GM23248 (cell line): ENCODE results near the gene SYF2. TPM values are rescaled to one million over a fixed set of nuclear protein-coding genes. Genes with fewer than 3 reads are reported as not detected.

ENCODE experiments used
- DNase-seq: peaks from one replicate; pipeline ENCODE4 v3.0.0-alpha.2; 2015
- H2AFZ ChIP-seq: fragments of 200-600 bp; sonication (generic); 2 replicates; pipeline ENCODE4 v1.6.1; 2016; ENCODE audit warnings: antibody characterized with exemption
- H3F3A ChIP-seq: fragments of 200-600 bp; sonication (generic); 2 replicates; pipeline ENCODE4 v1.6.1; 2016; ENCODE audit warnings: mild to moderate bottlenecking, antibody characterized with exemption, mixed run types; ENCODE audit not compliant: insufficient read depth
- H3K27ac ChIP-seq: fragments of 200-600 bp; sonication (generic); 2 replicates; pipeline ENCODE4 v1.5.1; 2016; ENCODE audit warnings: mild to moderate bottlenecking
- H3K27me3 ChIP-seq: fragments of 200-600 bp; sonication (generic); replicated peaks from 2 replicates; pipeline ENCODE4 v1.6.1; 2016; ENCODE audit warnings: mild to moderate bottlenecking; ENCODE audit not compliant: insufficient read depth
- H3K36me3 ChIP-seq: fragments of 200-600 bp; sonication (generic); 2 replicates; pipeline ENCODE4 v1.6.1; 2016; ENCODE audit warnings: low read depth, mild to moderate bottlenecking
- H3K4me1 ChIP-seq: fragments of 200-600 bp; sonication (generic); 2 replicates; pipeline ENCODE4 v1.6.1; 2016; ENCODE audit warnings: mild to moderate bottlenecking; ENCODE audit not compliant: insufficient read depth
- H3K4me2 ChIP-seq: fragments of 200-600 bp; sonication (generic); one replicate; pipeline ENCODE4 v1.6.1; 2016; ENCODE audit warnings: mild to moderate bottlenecking; ENCODE audit not compliant: unreplicated experiment
- H3K4me3 ChIP-seq: fragments of 200-600 bp; sonication (generic); 2 replicates; pipeline ENCODE4 v1.5.1; 2016; ENCODE audit warnings: mild to moderate bottlenecking
- H3K79me2 ChIP-seq: fragments of 200-600 bp; sonication (generic); 2 replicates; pipeline ENCODE4 v1.6.1; 2016; ENCODE audit warnings: mild to moderate bottlenecking; ENCODE audit not compliant: insufficient read depth
- H3K9ac ChIP-seq: fragments of 200-600 bp; sonication (generic); 2 replicates; pipeline ENCODE4 v1.6.1; 2016; ENCODE audit warnings: mild to moderate bottlenecking
- H3K9me2 ChIP-seq: fragments of 200-600 bp; sonication (generic); 2 replicates; pipeline ENCODE4 v1.6.1; 2016; ENCODE audit warnings: mixed run types, mild to moderate bottlenecking, moderate library complexity; ENCODE audit not compliant: insufficient read depth
- H3K9me3 ChIP-seq: fragments of 200-600 bp; sonication (generic); one replicate; pipeline ENCODE4 v1.6.1; 2017; ENCODE audit warnings: low read depth
- H4K20me1 ChIP-seq: fragments of 200-600 bp; sonication (generic); 2 replicates; pipeline ENCODE4 v1.6.0; 2016; ENCODE audit not compliant: insufficient read depth
- EZH2 ChIP-seq: fragments of 200-600 bp; sonication (generic); IDR thresholded peaks from 2 replicates; pipeline ENCODE4 v1.6.1; 2018; ENCODE audit warnings: antibody characterized with exemption, mild to moderate bottlenecking; ENCODE audit not compliant: insufficient read depth, poor library complexity, severe bottlenecking
- EZH2phosphoT487 ChIP-seq: fragments of 200-600 bp; sonication (generic); IDR thresholded peaks from 2 replicates; pipeline ENCODE4 v1.6.1; 2018; ENCODE audit warnings: antibody characterized with exemption, moderate library complexity, mild to moderate bottlenecking, low read depth; ENCODE audit not compliant: insufficient read depth
- WGBS, 2 experiments: methylation state at CpG; one replicate each; pipeline ENCODE4 v1.1.6; 2015 to 2017; ENCODE audit warnings: low lambda C conversion rate in 2 of 2, low coverage in 1 of 2; ENCODE audit errors: missing lambda C conversion rate in 2 of 2; 5-methylcytosine and 5-hydroxymethylcytosine counted together
- in situ Hi-C: fragments of 300-500 bp; cut with MboI; formaldehyde crosslinking; loops from 2 replicates; pipeline ENCODE4 v1.15.0; 2020
- polyA plus RNA-seq: library from polyadenylated mRNA; unstranded; fragments of >200 nt; fragmentation: Nextera tagmentation; extraction: Ambion mirVana; gene quantifications from 2 replicates; pipeline ENCODE4 v1.2.1, GENCODE V29; 2016
- total RNA-seq: library from RNA; depleted of rRNA; stranded (reverse); fragments of >200 nt; shearing (Covaris generic); gene quantifications from 2 replicates; pipeline ENCODE4 v1.2.3, GENCODE V29; 2014

SYF2 gene
- total and polyA plus RNA-seq, 2 experiments from 2014 or later: 40.5 to 50.3 TPM

DNA sequence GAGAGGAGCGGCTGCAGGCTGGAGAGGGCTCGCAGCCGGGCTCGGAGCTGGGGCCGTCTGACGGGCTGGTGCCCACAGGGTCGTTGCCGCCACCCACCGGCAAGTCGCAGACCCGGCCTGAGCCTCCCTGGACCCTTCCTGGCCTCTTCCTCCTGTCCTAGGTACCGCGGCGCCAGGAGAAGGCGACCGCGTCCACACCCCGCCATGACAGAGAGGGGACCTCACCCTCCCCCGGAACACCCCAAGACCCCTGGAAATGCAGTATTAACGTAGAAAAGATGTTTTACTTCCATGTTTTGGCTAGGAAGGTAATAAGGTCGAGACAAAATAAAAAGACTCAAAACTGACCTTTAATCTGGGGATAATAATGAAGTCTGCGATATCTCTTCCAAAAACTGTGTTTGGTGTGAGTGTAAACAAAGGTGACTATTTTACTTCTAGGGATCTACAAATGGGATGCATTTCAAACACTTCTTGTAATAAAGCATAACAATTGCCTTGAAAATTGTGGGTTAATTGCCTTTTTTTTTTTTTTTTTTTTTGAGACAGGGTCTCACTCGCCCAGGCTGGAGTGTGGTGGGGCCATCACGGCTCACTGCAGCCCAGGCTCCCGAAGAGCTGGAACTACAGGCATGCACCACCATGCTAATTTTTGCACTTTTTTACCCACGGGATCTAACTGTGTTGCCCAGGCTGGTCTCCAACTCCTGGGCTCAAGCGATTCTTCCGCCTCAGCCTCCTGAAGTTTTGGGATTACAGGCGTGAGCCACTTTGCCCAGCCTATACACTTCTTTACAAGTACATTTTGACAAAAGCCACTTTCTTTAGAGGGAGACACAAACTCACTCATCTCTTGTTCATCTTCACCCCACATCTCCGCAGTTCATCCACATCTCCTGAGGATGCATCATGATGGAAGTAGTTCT is 15.8 kb upstream of the SYF2 start:
- Histone ChIP-seq H3K9me3 (no peaks in the 10 kb centered on the region), H3K36me3 (peaks cover 32% of the 10 kb centered on the region), H3K9me2 (no peaks in the 10 kb centered on the region), H3K4me3 (peak overlapping the region; percentile 85), H3K4me2 (peak overlapping the region; percentile 95), H3K4me1 (peaks cover 24% of the 10 kb centered on the region), H2AFZ (peak overlapping the region; percentile 79), H4K20me1 (peaks cover 24% of the 10 kb centered on the region; the same call in 1 of the 2 replicates), H3K9ac (peak overlapping the region; percentile 96), H3F3A (peaks cover 43% of the 10 kb centered on the region), H3K79me2 (peaks cover 62% of the 10 kb centered on the region), H3K27ac (peak overlapping the region; percentile 96), H3K27me3 (no peaks in the 10 kb centered on the region)
- in situ Hi-C loops: loop anchor here (25.0 kb wide), 1 partner anchor 564 kb away; the partner anchor contains the start of genes MTFR1L and SELENON
- WGBS, 2 experiments: 22 to 26% methylated on average over 28 to 30 of the region's 30 CpGs
- TF ChIP-seq EZH2phosphoT487: no peak
- no peak for TF ChIP-seq EZH2
- DNase-seq: no peak

DNA sequence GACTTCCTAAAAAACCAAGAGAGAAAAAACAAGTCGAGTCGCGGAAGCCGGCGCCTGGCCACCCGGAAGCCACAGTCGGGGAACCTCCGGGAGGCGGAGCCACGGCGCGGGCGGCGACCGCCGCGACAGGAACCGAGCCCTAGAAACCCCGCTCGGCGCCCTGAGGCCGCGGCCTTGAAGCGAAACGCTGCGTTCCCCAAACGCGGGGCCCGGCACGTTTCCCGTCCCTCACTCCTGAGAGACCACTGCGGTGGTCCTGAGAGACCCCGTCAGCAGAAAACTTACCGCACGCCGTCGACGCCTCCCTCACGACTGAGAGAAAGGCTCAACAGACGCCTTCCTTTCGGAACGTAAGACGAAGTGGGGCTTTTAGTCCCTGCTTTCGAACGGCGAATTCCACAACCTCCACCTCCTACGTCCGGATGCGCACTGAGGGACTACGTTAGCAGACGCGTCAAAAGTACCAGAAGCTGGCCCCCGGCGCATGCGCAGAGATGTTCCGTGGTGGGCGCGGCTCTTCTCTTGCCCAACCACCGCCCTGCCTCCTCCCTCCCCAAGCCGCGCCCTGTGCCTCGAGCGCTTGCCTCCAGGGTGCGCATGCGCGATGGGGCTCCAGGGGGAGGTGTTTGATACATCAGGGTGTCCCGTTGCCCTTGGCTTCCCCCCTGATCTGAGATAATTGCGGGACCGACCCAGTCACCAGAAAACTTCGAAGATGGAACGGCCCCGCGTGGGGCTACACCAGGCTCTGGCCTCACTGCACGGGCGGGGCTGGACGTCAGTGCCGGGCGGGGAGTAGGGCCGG is 14.9 kb upstream of the SYF2 start, which contains the start of gene RSRP1:
TSS of gene RSRP1 (minus strand) at position 431 of the 805 bp plus-strand sequence. CDS start 491 bp downstream, outside the sequence.
- H4K20me1 ChIP-seq: peaks cover 24% of the 10 kb centered on the region; the same call in 1 of the 2 replicates
- H3K9me3 ChIP-seq: no peaks in the 10 kb centered on the region
- H3K9ac ChIP-seq: peak within 1 kb of the TSS; percentile 96
- DNase-seq: peak; percentile 99
- in situ Hi-C loops: loop anchor here (25.0 kb wide), 1 partner anchor 565 kb away; the partner anchor contains the start of genes MTFR1L and SELENON
- no peaks in the 10 kb centered on the region for H3K27me3 ChIP-seq
- peaks cover 41% of the 10 kb centered on the region for H3K36me3 ChIP-seq
- peak within 1 kb of the TSS; percentile 85 for H3K4me3 ChIP-seq
- peaks cover 29% of the 10 kb centered on the region for H3K4me1 ChIP-seq
- peak within 1 kb of the TSS; percentile 79 for H2AFZ ChIP-seq
- no peaks in the 10 kb centered on the region for H3K9me2 ChIP-seq
- TF ChIP-seq EZH2: no peak
- TF ChIP-seq EZH2phosphoT487: no peak
- H3K4me2 ChIP-seq: peak within 1 kb of the TSS; percentile 95
- peaks cover 51% of the 10 kb centered on the region for H3F3A ChIP-seq
- WGBS, 2 experiments: 1% methylated on average over 75 to 79 of the region's 79 CpGs
- peaks cover 64% of the 10 kb centered on the region for H3K79me2 ChIP-seq
- peak within 1 kb of the TSS; percentile 96 for H3K27ac ChIP-seq

DNA sequence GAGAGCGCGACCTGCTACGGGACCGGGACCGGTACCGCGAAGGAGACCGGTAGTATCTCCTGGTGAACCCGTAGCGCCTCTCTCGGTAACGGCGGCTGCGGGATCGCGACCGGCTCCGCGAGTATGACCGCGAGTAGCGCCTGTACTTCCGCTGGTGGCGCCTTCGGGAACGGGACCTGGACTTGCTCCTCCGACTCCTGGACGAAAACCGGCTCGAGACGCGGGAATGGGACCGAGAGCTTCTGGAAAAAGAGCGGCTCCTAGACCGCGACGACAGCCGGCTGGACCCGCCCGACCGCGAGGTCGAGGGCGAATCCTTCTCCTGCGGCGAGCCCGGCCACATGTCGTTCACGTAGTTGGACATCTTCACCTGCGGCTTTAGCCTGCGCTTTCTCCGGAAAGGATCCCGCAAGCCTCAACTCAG is 14.3 kb upstream of the SYF2 start:
- DNase-seq: peak; percentile 50
- H3K79me2 ChIP-seq: peaks cover 61% of the 10 kb centered on the region
- TF ChIP-seq EZH2: no peak
- no peak for TF ChIP-seq EZH2phosphoT487
- H3K4me2 ChIP-seq: peak overlapping the region; percentile 95
- H2AFZ ChIP-seq: no peak overlapping the region
- H3K27me3 ChIP-seq: no peaks in the 10 kb centered on the region
- H3F3A ChIP-seq: peaks cover 56% of the 10 kb centered on the region
- H4K20me1 ChIP-seq: peaks cover 24% of the 10 kb centered on the region; the same call in 1 of the 2 replicates
- H3K4me1 ChIP-seq: peaks cover 35% of the 10 kb centered on the region
- no peaks in the 10 kb centered on the region for H3K9me2 ChIP-seq
- H3K9ac ChIP-seq: peak overlapping the region; percentile 96
- H3K36me3 ChIP-seq: peaks cover 47% of the 10 kb centered on the region
- H3K9me3 ChIP-seq: no peaks in the 10 kb centered on the region
- peak overlapping the region; percentile 85 for H3K4me3 ChIP-seq
- in situ Hi-C loops: loop anchor here (25.0 kb wide), 1 partner anchor 566 kb away; the partner anchor contains the start of genes MTFR1L and SELENON
- peak overlapping the region; percentile 96 for H3K27ac ChIP-seq
- 1 to 2% methylated on average over 46 to 51 of the region's 53 CpGs for WGBS, 2 experiments
